ENCODE results near the gene GPR161.
"Not testable (repeated sequence)": the region's sequence is repeated elsewhere in the genome, so short reads cannot be mapped to it uniquely, and the experiment has no call there.

Gene GPR161

DNA sequence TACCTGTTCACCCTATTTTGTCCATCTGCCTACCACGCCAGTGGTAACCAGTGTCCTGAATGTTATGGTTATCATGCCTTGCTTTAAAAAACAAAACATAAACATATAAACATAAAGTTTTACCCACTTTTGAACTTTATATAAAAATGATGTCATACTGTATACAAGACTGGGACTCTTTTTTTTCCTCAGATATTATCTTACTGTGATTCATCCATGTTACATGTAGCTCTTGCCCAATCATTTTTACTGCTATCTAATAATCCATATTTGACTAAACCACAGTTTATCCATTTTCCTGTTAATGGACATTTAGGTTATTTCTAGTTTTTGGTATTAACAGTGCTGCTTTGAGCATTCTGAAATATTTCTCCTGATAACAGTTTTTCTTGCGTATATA is 78.8 kb downstream of the GPR161 start:
- DNase-seq: no peak
- in situ Hi-C loops (cut with MboI; ENCODE audit: low pct_unique_long_range_greater_than_20kb, low sequenced_read_pairs): no loop called here

DNA sequence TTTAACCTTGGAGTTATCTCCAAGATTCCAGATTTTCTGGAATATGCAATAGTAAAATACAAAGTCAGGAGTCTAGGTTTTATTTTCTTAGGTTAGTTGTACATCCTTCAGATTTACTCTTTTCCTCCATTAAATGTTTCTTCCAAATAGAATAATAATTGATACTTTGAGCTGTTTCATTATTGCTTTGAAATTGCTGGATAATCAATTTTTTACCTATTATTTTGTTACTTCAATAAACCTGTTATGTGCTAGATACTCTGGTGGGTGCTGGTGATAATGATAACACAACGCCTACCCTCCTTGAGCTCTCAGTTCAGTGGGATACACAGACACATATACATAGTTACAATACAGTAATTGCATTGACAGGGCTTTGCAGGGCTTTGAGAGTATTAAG is 79.4 kb downstream of the GPR161 start:
- in situ Hi-C loops (cut with MboI; ENCODE audit: low pct_unique_long_range_greater_than_20kb, low sequenced_read_pairs): no loop called here
- DNase-seq: no peak

DNA sequence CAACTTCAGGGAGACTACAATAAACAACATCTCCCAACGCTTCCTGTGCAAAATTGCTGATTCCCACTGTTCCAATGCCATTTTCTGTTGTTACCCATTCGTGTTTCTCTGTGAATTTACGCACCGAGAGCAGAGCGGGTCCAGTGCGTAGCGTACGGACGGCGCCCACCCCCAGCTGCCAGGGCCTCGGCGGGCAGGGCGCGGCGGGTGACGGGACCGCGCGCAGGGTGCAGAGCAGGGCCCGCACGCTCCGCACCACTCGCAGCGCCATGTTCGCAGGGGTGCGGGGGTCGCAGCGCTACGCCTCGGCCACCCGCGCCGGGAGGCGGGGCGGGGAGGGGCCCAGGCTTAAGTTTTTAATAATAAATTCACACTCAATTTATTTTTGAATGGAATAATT is 80.6 kb downstream of the GPR161 start:
- DNase-seq: not testable (repeated sequence)

DNA sequence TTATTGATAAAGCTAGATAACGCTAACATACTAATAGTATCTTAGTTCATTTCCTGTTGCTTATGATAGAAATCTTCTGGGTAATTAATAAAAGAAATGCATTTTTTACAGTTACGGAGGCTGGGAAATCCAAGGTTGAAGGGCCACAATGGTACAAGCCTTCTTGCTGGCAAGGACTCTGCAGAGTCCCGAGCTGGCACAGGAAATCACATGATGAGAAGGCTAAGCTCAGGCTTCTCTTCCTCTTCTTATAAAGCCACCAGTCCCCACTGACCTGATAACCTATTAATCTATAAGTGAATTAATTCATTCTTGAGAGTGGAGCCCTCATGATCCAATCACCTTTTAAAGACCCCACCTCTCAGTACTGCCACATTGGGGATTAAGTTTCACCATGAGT is 82.6 kb downstream of the GPR161 start:
- in situ Hi-C loops (cut with MboI; ENCODE audit: low pct_unique_long_range_greater_than_20kb, low sequenced_read_pairs): no loop called here
- DNase-seq: no peak

More for the DNA sequence above, 80.6 kb downstream of the GPR161 start:
- in situ Hi-C loops (cut with MboI; ENCODE audit: low pct_unique_long_range_greater_than_20kb, low sequenced_read_pairs): not testable (repeated sequence)

DNA sequence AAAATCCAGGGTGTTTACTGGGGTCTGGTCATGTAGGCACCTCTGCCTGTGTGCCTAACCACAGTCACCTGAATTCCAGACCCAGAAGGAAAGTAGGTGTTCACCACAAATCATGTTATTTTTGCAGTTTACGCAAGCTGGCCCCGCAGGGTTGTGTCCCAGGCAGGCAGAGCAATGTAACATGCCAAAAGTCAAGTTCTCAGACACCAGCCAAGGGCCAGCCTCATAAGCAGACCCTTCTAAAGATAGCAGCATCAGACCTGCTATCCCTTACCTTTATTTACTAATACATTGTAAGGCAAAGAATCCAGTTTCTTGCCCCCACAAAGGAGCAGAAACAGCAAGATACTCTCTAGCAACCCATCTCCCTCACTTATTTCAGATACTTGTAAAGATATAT is 83.0 kb downstream of the GPR161 start:
- in situ Hi-C loops (cut with MboI; ENCODE audit: low pct_unique_long_range_greater_than_20kb, low sequenced_read_pairs): no loop called here
- DNase-seq: no peak

DNA sequence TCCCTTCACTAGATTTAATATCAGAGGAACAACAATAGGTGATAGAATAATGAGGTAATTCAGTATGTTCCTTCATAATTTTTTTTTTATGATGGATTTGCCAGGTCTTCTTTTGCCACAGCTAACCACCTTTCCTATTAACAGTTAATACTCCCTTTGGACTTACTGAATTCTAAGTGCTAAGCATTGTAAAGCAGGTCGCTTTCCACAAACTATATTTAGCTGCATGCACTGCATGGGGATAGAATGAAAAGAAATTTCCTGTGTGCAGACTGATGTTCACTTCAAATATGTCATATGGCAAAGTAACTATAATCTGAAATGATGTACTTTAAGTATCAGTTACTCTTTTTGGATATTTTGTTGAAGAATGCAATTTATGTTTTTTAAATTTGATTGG is 85.8 kb downstream of the GPR161 start:
- in situ Hi-C loops (cut with MboI; ENCODE audit: low pct_unique_long_range_greater_than_20kb, low sequenced_read_pairs): no loop called here
- no peak for DNase-seq

DNA sequence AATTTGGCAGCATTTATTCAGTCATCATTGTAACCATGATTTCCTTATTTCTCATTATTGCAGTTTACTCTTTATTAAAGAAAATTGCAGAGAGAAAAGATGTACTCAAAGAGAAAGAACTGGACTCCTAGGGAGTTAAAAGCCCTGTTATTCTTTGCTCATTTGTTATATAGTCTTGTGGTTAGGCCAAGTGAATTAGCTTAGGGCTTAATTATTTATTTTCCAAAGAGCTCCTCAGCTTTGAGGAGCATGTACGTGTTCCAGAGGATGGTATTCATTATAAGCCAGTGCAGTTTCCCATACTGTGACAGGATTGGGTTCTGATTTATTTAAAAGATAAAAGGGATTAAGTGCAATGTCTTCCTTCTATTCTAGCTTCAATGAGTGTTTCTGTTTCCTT is 86.4 kb downstream of the GPR161 start:
- no peak for DNase-seq
- in situ Hi-C loops (cut with MboI; ENCODE audit: low pct_unique_long_range_greater_than_20kb, low sequenced_read_pairs): no loop called here

DNA sequence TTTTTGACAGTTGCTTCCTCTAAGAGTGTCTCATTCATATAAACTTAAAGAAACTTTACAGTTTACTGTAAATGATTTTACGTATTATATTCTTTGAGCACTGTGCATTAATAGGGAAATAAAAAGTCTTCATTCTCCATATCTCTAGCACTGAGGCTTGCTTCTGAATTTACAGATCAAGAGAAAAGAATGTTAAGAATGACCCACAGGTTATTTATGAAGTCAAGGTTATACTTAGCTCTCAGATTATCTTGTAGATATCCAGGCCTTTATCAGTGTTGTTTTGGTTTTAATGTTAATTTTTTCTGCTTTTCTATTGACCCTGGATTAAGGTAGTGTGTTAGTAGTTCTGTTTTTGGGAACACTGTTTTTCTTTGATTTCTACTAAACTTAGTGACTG is 91.4 kb downstream of the GPR161 start:
- in situ Hi-C loops (cut with MboI; ENCODE audit: low pct_unique_long_range_greater_than_20kb, low sequenced_read_pairs): no loop called here

DNA sequence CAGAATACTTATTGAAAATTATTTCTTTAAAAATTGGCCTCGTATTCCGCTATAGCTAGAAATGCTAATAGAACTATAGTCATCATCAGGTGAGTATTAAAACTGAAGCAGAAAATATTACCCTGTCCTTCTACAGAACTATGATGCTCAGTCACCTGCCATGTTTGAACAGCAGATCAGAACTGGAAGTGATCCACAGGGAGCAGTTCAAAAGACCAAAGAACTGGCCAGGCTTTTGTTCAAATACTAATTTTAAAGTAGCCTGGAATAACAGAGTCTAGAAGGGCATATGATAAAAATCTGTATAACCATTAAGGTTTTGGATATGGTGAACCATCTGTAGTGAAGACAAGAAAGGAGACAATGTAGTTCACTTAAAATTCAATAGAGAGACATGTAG is 94.4 kb downstream of the GPR161 start:
- in situ Hi-C loops (cut with MboI; ENCODE audit: low pct_unique_long_range_greater_than_20kb, low sequenced_read_pairs): no loop called here

More for the DNA sequence above, 91.4 kb downstream of the GPR161 start:
- DNase-seq: no peak

DNA sequence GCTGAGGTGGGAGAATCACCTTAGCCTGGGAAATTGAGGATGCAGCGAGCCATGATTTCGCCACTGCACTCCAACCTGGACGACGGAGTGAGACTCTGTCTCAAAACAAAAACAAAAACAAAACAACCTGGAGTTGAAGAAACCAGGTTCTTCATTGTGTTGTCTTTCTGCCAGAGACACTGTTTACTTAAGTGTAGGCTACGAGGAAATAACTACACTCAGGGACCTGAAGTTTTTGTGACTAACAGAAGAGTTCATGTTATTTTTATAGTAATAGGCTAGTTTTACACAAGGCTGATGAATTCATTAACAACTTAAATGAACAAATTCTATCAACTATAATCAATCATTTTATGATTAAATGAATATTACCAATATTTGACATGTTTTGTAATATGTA is 101.4 kb downstream of the GPR161 start:
- in situ Hi-C loops (cut with MboI; ENCODE audit: low pct_unique_long_range_greater_than_20kb, low sequenced_read_pairs): no loop called here
- DNase-seq: no peak

More for the DNA sequence above, 94.4 kb downstream of the GPR161 start:
- DNase-seq: no peak

DNA sequence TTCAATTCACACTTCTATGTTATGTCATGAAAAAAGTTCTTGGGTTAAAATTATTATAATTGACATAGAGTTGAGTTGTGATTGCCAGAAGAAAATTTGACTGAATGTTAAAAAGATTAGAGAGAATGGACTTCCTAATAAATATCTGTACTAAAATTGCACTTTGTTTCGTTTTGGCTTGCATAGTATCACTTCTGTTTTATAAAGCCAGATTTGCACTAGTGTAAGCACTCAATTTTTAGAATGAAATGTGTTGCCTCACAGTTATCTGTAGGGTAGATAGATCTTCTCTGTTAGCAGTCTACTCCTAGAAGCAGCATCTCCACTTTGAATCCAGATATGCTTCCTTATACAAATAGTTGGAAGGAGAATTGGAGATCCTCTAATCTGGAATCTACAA is 104.7 kb downstream of the GPR161 start:
- no peak for DNase-seq
- in situ Hi-C loops (cut with MboI; ENCODE audit: low pct_unique_long_range_greater_than_20kb, low sequenced_read_pairs): no loop called here

DNA sequence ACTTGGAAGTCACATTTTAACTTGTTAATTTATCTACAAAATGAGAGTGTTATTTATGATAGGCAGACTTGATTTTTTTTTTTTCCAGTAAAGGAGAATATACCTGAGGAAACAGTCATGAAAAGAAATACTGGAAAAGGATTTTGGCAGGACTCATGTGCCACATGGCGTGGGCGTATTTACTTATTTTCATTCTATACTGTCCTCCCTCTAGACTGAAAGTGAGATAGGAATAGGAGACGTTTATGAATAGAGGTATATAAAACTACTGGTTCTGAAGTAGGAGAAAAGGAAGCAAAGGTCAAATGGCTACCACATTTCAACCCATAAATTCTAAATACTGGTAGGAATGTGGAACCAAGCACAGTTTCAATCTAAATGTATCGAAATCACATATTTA is 105.1 kb downstream of the GPR161 start:
- in situ Hi-C loops (cut with MboI; ENCODE audit: low pct_unique_long_range_greater_than_20kb, low sequenced_read_pairs): no loop called here
- DNase-seq: no peak

DNA sequence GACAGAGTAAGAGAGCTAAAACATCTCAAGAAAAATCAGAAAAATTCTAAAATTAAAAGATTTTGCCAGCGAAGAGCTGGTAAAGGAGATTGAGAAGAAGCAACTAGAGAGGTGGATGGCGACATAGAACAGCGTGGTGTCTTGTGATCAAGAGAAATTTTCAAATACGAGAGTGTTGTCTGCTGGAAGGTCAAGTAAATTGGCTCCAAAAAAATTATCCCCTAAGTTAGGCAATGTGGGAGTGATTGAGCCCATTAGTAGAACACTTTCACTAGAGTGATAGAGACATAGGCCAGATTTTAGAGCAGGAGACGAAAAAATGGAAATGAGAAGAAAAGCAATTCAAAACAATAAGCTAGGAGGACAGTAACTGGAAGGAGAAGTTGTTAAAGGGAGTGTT is 105.5 kb downstream of the GPR161 start:
- in situ Hi-C loops (cut with MboI; ENCODE audit: low pct_unique_long_range_greater_than_20kb, low sequenced_read_pairs): no loop called here
- no peak for DNase-seq
